ENCODE measurements around the gene METTL15. TPM values are rescaled to one million over a fixed set of nuclear protein-coding genes. Genes with fewer than 3 reads are reported as not detected.

The METTL15 gene
- total RNA-seq, 1 donor from 2014 or later: 10.5 TPM

DNA sequence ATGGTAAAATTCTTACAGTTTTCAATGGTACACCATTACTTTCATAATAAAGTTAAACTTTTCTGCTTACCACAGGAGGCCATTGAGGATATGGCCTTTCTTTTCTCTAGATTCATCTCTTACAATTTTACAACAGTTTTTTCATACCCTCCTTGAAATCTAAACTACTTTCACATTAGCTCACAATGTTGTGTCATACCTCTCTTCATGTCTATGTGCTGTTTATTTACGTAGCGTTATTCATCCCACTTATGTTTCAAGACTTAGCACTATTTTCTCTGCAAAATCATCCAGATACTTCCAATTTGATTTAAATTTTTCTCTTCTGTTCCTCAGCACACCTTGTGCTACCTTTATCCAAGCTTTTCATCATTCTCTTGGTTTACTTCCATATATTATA is 123.3 kb downstream of the METTL15 start:
- H3K4me3 ChIP-seq: no peak overlapping the region
- intact Hi-C loops (cut with micrococcal nuclease): no loop called here
- H3K27me3 ChIP-seq (ENCODE audit: low read depth): no peaks in the 10 kb centered on the region
- H3K4me1 ChIP-seq: no peaks in the 10 kb centered on the region
- H3K9me3 ChIP-seq (replicated peaks): peaks cover 17% of the 10 kb centered on the region
- no peaks in the 10 kb centered on the region for H3K36me3 ChIP-seq
- no peak for TF ChIP-seq CTCF (IDR thresholded peaks at IDR 0.05; ENCODE audit: borderline replicate concordance)
- no peak for DNase-seq
- H3K27ac ChIP-seq (replicated peaks): no peak overlapping the region

- no peak for DNase-seq
- no peak for TF ChIP-seq CTCF (IDR thresholded peaks at IDR 0.05; ENCODE audit: borderline replicate concordance)
- Histone ChIP-seq H3K27me3 (ENCODE audit: low read depth) (no peaks in the 10 kb centered on the region), H3K27ac (replicated peaks) (no peak overlapping the region), H3K4me1 (no peaks in the 10 kb centered on the region), H3K36me3 (no peaks in the 10 kb centered on the region), H3K9me3 (replicated peaks) (peaks cover 17% of the 10 kb centered on the region), H3K4me3 (no peak overlapping the region)
- intact Hi-C loops (cut with micrococcal nuclease): no loop called here
Observed at GRCh38 chr11:28232649-28233048, 124.5 kb downstream of the METTL15 start.

DNA sequence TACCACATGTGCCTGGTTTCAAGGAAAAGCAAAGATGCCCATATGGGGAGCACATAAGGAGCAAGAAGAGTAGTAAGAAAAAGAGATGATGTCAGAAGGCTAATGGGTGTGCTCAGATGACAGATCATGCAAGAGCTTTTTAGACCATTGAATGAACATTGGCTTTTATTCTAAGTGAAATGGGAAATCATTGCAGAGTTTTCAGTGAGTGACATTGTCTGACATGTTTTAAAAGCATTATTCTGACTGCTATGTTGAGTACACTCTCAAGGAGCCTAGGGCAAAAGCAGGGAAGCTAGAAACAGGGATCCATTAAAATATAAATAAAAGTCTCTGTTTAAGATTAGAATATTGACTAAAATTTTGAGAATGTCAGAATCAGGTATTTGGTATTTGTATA is 133.6 kb downstream of the METTL15 start:
- DNase-seq: no peak
- no peak overlapping the region for H3K27ac ChIP-seq (replicated peaks)
- no peaks in the 10 kb centered on the region for H3K27me3 ChIP-seq (ENCODE audit: low read depth)
- H3K4me1 ChIP-seq: peaks cover 7% of the 10 kb centered on the region
- intact Hi-C loops (cut with micrococcal nuclease): no loop called here
- no peak overlapping the region for H3K4me3 ChIP-seq
- no peak for TF ChIP-seq CTCF (IDR thresholded peaks at IDR 0.05; ENCODE audit: borderline replicate concordance)
- H3K36me3 ChIP-seq: no peaks in the 10 kb centered on the region
- no peaks in the 10 kb centered on the region for H3K9me3 ChIP-seq (replicated peaks)

- Histone ChIP-seq H3K4me1 (peaks cover 7% of the 10 kb centered on the region), H3K36me3 (no peaks in the 10 kb centered on the region), H3K27ac (replicated peaks) (no peak overlapping the region), H3K27me3 (ENCODE audit: low read depth) (no peaks in the 10 kb centered on the region), H3K4me3 (no peak overlapping the region), H3K9me3 (replicated peaks) (no peaks in the 10 kb centered on the region)
- DNase-seq: no peak
- no peak for TF ChIP-seq CTCF (IDR thresholded peaks at IDR 0.05; ENCODE audit: borderline replicate concordance)
- intact Hi-C loops (cut with micrococcal nuclease): no loop called here
Observed at GRCh38 chr11:28242596-28242995, 134.4 kb downstream of the METTL15 start.

DNA sequence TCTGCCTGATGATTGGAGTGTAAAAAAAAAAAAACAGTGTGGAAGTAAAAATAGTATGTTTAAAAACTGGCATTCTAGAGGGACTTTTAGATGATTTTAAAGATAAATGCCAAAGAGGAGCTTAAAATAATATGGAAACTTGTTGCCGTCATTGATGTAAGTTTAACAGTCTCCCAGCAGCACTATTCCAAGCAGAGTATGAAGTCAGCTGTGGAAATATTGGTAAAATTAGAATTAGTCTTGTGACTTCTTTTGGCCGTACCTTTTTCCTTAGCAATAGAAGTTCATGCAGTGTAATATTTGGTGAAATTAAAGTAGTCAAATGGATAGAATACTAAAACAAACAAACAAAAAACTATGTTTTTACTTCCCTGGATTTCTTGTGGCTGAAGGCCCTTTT is 134.9 kb downstream of the METTL15 start:
- H3K4me3 ChIP-seq: no peak overlapping the region
- no peaks in the 10 kb centered on the region for H3K9me3 ChIP-seq (replicated peaks)
- TF ChIP-seq CTCF (IDR thresholded peaks at IDR 0.05; ENCODE audit: borderline replicate concordance): no peak
- DNase-seq: no peak
- peaks cover 7% of the 10 kb centered on the region for H3K4me1 ChIP-seq
- no peaks in the 10 kb centered on the region for H3K27me3 ChIP-seq (ENCODE audit: low read depth)
- H3K36me3 ChIP-seq: no peaks in the 10 kb centered on the region
- intact Hi-C loops (cut with micrococcal nuclease): no loop called here
- no peak overlapping the region for H3K27ac ChIP-seq (replicated peaks)

DNA sequence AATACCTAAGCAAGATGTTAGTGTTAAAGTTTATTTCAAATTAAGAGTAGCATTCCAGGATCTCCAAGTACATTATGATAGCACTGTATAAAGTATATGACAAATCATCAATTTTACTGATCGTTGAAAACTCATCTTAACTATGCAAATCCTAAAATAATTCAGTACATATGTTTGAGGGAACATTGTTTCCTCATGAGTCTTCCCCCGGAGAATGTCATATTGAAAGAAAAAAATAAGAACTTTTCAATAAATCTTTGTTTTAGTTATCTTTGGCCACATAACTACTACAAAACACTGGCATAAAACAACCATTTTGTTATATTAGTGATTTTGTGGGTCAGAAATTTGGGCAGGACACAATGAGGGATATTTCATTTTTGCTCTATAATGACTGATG is 135.4 kb downstream of the METTL15 start:
- peaks cover 7% of the 10 kb centered on the region for H3K4me1 ChIP-seq
- no peaks in the 10 kb centered on the region for H3K9me3 ChIP-seq (replicated peaks)
- no peaks in the 10 kb centered on the region for H3K36me3 ChIP-seq
- no peak overlapping the region for H3K4me3 ChIP-seq
- H3K27me3 ChIP-seq (ENCODE audit: low read depth): no peaks in the 10 kb centered on the region
- no peak overlapping the region for H3K27ac ChIP-seq (replicated peaks)
- no peak for TF ChIP-seq CTCF (IDR thresholded peaks at IDR 0.05; ENCODE audit: borderline replicate concordance)
- no peak for DNase-seq
- intact Hi-C loops (cut with micrococcal nuclease): no loop called here

Data from left ventricle myocardium inferior (tissue), 1 donor.